ENCODE data around the gene RBFA.
"Not testable (repeated sequence)": the region's sequence is repeated elsewhere in the genome, so short reads cannot be mapped to it uniquely, and the experiment has no call there.

The RBFA gene

GRCh38 chr18:80034068-80034851 lies at the start of gene RBFA:
TSS of gene RBFA (plus strand) at chr18:80034434. CDS start at chr18:80034496, 62 bp downstream.
- DNase-seq: peak; percentile 100

- DNase-seq: no peak
Measured at GRCh38 chr18:79985172-79985571, 49.1 kb upstream of the RBFA start.

GRCh38 chr18:79986726-79987125 lies 47.5 kb upstream of the RBFA start:
- DNase-seq: no peak

- DNase-seq: no peak
Measured at GRCh38 chr18:79987566-79987965, 46.7 kb upstream of the RBFA start.

GRCh38 chr18:79988071-79988450 lies 46.2 kb upstream of the RBFA start:
- no peak for DNase-seq

GRCh38 chr18:79988451-79989194 lies 45.6 kb upstream of the RBFA start, which contains the start of gene TXNL4A:
TSS of gene TXNL4A (minus strand) at chr18:79988563. CDS start at chr18:79988392, 171 bp downstream.
- peak; percentile 93 for DNase-seq

GRCh38 chr18:79989195-79989497 lies 45.1 kb upstream of the RBFA start:
- no peak for DNase-seq

GRCh38 chr18:79991494-79991893 lies 42.7 kb upstream of the RBFA start:
- DNase-seq: no peak

- not testable (repeated sequence) for DNase-seq
Measured at GRCh38 chr18:79999701-80000100, 34.5 kb upstream of the RBFA start.

GRCh38 chr18:80000877-80001276 lies 33.4 kb upstream of the RBFA start:
- no peak for DNase-seq

- DNase-seq: no peak
Measured at GRCh38 chr18:80002468-80002867, 31.8 kb upstream of the RBFA start.

- DNase-seq: no peak
Measured at GRCh38 chr18:80004600-80005342, 29.5 kb upstream of the RBFA start.

GRCh38 chr18:80006724-80007123 lies 27.5 kb upstream of the RBFA start:
- no peak for DNase-seq

- no peak for DNase-seq
Measured at GRCh38 chr18:80009661-80010550, 24.3 kb upstream of the RBFA start.

- DNase-seq: no peak
Measured at GRCh38 chr18:80010551-80010906, 23.7 kb upstream of the RBFA start.

- DNase-seq: not testable (repeated sequence)
Measured at GRCh38 chr18:80011496-80012137, 22.6 kb upstream of the RBFA start.

- DNase-seq: no peak
Measured at GRCh38 chr18:80012714-80013113, 21.5 kb upstream of the RBFA start.

GRCh38 chr18:80022613-80023012 lies 11.6 kb upstream of the RBFA start:
- no peak for DNase-seq

- no peak for DNase-seq
Measured at GRCh38 chr18:80023173-80023572, 11.1 kb upstream of the RBFA start.

- no peak for DNase-seq
Measured at GRCh38 chr18:80026363-80026762, 7.9 kb upstream of the RBFA start.

GRCh38 chr18:80027719-80028118 lies 6.5 kb upstream of the RBFA start:
- not testable (repeated sequence) for DNase-seq

- DNase-seq: no peak
Measured at GRCh38 chr18:80029690-80030089, 4.5 kb upstream of the RBFA start.
